ENCODE measurements around the gene LPXN.

LPXN gene

DNA sequence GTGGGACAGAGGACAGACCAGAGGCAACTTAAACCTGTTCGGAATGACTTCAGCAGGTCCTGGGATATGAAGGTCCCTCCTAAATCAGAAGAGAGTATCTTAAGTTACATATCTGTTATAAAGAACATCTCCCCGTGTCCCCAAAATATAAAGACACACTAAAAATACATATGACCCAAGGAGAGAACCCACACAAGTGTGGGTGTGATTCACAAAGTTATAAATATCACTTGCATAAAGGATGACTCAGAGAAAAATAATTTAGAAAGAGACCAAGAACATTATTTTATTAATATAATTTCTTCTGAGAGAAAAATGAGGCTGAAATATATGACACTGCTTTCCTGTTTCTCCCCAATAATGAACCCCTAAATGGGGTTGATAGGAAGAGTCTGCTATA is 82.0 kb downstream of the LPXN start:
- no peak overlapping the region for H3K27ac ChIP-seq
- TF ChIP-seq, protein P1, sequence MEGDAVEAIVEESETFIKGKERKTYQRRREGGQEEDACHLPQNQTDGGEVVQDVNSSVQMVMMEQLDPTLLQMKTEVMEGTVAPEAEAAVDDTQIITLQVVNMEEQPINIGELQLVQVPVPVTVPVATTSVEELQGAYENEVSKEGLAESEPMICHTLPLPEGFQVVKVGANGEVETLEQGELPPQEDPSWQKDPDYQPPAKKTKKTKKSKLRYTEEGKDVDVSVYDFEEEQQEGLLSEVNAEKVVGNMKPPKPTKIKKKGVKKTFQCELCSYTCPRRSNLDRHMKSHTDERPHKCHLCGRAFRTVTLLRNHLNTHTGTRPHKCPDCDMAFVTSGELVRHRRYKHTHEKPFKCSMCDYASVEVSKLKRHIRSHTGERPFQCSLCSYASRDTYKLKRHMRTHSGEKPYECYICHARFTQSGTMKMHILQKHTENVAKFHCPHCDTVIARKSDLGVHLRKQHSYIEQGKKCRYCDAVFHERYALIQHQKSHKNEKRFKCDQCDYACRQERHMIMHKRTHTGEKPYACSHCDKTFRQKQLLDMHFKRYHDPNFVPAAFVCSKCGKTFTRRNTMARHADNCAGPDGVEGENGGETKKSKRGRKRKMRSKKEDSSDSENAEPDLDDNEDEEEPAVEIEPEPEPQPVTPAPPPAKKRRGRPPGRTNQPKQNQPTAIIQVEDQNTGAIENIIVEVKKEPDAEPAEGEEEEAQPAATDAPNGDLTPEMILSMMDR (IDR thresholded peaks at IDR 0.05) = no peak
- no peak for TF ChIP-seq ZFX (IDR thresholded peaks at IDR 0.05; ENCODE audit: borderline replicate concordance)

DNA sequence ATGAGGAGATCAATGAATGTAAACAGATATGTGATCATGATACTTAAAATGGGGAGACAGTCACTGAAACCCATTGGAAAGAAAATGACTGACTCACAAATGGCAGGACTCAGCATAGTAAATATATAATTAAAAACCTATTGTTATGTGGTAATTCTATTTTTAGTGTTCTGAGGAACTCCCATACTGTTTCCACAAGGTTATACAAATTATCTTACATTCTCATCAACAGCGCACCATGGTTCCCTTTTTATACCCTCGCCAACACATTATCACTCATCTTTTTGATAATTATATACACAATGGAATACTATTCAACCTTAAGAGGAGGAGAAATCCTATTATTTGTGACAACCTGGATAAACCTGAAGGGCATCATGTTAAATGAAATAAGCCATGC is 84.8 kb downstream of the LPXN start:
- TF ChIP-seq, protein P1 (IDR thresholded peaks at IDR 0.05) = no peak
- TF ChIP-seq ZFX (IDR thresholded peaks at IDR 0.05; ENCODE audit: borderline replicate concordance) = no peak
- no peak overlapping the region for H3K27ac ChIP-seq

DNA sequence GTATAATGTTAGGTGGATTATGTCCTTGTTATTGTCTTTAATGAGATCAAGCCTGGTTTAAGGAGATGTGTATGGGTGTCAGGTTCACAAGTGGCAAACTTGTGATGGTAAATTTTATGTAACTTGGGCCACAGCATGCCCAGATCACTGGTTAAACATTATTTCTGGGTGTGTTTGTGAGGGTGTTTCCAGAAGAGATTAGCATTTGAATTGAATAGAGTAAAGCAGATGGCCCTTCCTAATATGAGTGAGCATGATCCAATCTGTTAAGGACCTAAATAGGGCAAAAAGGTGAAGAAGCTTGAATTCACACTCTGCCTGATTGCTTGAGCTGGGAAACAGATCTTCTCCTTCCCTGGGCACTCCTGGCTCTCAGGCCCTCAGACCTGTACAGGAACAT is 88.5 kb downstream of the LPXN start:
- no peak for TF ChIP-seq ZFX (IDR thresholded peaks at IDR 0.05; ENCODE audit: borderline replicate concordance)
- TF ChIP-seq, protein P1 (IDR thresholded peaks at IDR 0.05) = no peak
- H3K27ac ChIP-seq = no peak overlapping the region

DNA sequence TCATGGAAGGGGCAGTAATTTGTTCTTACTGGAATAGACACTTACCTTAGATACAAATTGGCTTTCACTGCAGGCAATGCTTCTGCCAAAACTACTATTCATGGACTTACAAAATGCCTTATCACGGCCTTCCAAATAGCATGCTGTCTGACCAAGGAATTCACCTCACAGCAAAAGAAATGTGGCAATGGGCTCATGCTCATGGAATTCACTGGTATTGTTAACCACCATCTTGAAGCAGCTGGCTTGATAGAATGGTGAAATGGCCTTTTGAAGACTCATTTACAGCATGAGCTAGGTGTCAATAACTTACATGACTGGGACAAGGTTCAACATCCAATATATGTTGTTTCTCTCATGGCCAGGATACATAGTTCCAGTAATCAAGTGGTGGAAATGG is 89.7 kb downstream of the LPXN start:
- H3K27ac ChIP-seq = no peak overlapping the region
- no peak for TF ChIP-seq ZFX (IDR thresholded peaks at IDR 0.05; ENCODE audit: borderline replicate concordance)
- TF ChIP-seq, protein P1 (IDR thresholded peaks at IDR 0.05) = no peak

Measured in 22Rv1 (cell line).